Neural progenitor cell (in vitro differentiated cells): ENCODE measurements around the gene NAA25. TPM values are rescaled to one million over a fixed set of nuclear protein-coding genes. Genes with fewer than 3 reads are reported as not detected.

Experiments
- DNase-seq: peaks from one replicate; pipeline ENCODE4 v3.0.0-alpha.2; 2016; ENCODE audit warnings: low spot score
- H2AFZ ChIP-seq: fragments of 200-600 bp; sonication (generic); replicated peaks from 2 replicates; pipeline ENCODE4 v1.6.1; 2016; ENCODE audit warnings: antibody characterized with exemption
- H3F3A ChIP-seq: fragments of 200-600 bp; sonication (generic); 2 replicates; pipeline ENCODE4 v1.6.1; 2016; ENCODE audit warnings: antibody characterized with exemption, low read depth
- H3K27ac ChIP-seq: fragments of 200-600 bp; sonication (generic); 2 replicates; pipeline ENCODE4 v1.5.1; 2016; ENCODE audit warnings: mild to moderate bottlenecking
- H3K27me3 ChIP-seq: fragments of 200-600 bp; sonication (generic); 2 replicates; pipeline ENCODE4 v1.6.1; 2016; ENCODE audit warnings: mild to moderate bottlenecking, moderate library complexity
- H3K36me3 ChIP-seq: fragments of 200-600 bp; sonication (generic); 2 replicates; pipeline ENCODE4 v1.5.1; 2016
- H3K4me1 ChIP-seq: fragments of 200-600 bp; sonication (generic); 2 replicates; pipeline ENCODE4 v1.6.1; 2016; ENCODE audit warnings: mixed run types
- H3K4me2 ChIP-seq: fragments of 200-600 bp; sonication (generic); 2 replicates; pipeline ENCODE4 v1.6.1; 2016
- H3K4me3 ChIP-seq: fragments of 200-600 bp; sonication (generic); 2 replicates; pipeline ENCODE4 v1.5.1; 2016
- H3K79me2 ChIP-seq: fragments of 200-600 bp; sonication (generic); 2 replicates; pipeline ENCODE4 v1.6.1; 2016; ENCODE audit warnings: low read depth
- H3K9ac ChIP-seq: fragments of 200-600 bp; sonication (generic); 2 replicates; pipeline ENCODE4 v1.6.1; 2016
- H3K9me3 ChIP-seq: fragments of 200-600 bp; sonication (generic); 2 replicates; pipeline ENCODE4 v1.5.1; 2016; ENCODE audit warnings: low read depth
- H4K20me1 ChIP-seq: fragments of 200-600 bp; sonication (generic); 2 replicates; pipeline ENCODE4 v1.6.1; 2016; ENCODE audit warnings: low read depth
- H3K27ac Mint-ChIP-seq: 3 replicates; pipeline ENCODE4 v1.8.0; 2021; ENCODE audit warnings: mixed read lengths
- H3K27me3 Mint-ChIP-seq: 2 replicates; pipeline ENCODE4 v1.8.0; 2022; ENCODE audit warnings: low read depth, mild to moderate bottlenecking, inconsistent platforms, moderate library complexity, mixed read lengths; ENCODE audit not compliant: insufficient read depth
- H3K36me3 Mint-ChIP-seq: 3 replicates; pipeline ENCODE4 v1.8.0; 2021; ENCODE audit warnings: mixed read lengths
- H3K4me1 Mint-ChIP-seq: 3 replicates; pipeline ENCODE4 v1.8.0; 2021; ENCODE audit warnings: mixed read lengths
- H3K4me3 Mint-ChIP-seq: 3 replicates; pipeline ENCODE4 v1.8.0; 2021; ENCODE audit warnings: mild to moderate bottlenecking, moderate library complexity, mixed read lengths
- H3K9me3 Mint-ChIP-seq: 3 replicates; pipeline ENCODE4 v1.8.0; 2020; ENCODE audit warnings: mixed read lengths
- CTCF ChIP-seq: fragments of 200-600 bp; sonication (generic); IDR thresholded peaks from 2 replicates; pipeline ENCODE4 v1.5.1; 2017; ENCODE audit warnings: antibody characterized with exemption, mild to moderate bottlenecking
- EZH2 ChIP-seq: fragments of 200-600 bp; sonication (generic); IDR thresholded peaks from 2 replicates; pipeline ENCODE4 v1.6.1; 2017; ENCODE audit warnings: antibody characterized with exemption, mild to moderate bottlenecking, moderate library complexity
- EZH2phosphoT487 ChIP-seq: fragments of 200-600 bp; sonication (generic); IDR thresholded peaks from 2 replicates; pipeline ENCODE4 v1.6.1; 2017; ENCODE audit warnings: antibody characterized with exemption
- total RNA-seq: library from RNA; depleted of rRNA; stranded (reverse); fragments of >200 nt; gene quantifications from 2 replicates; pipeline ENCODE4 v1.2.3, GENCODE V29; 2015; ENCODE audit warnings: low replicate concordance

NAA25 gene
- total RNA-seq, 1 donor from 2014 or later: 40.7 TPM

DNA sequence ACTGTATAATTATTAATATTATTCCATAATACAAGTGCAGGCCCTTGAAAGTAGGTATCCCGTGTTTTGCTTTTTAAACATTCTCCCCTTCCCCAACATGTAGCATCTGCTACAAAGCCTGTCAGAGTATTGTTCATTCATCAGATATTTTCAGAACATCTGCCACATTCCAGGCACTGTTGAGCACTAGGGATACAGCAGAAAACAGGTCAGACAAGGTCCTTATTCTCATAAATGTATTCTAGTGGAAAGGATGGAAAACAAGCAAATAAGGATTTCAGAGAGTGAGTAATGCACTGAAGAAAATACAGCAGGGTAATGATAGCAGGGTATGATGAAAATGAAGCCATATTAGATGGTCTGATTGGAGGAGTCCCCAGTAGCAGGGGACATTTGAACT, 91.5 kb downstream of the NAA25 start:
- H3K27me3 Mint-ChIP-seq: peaks cover 2% of the 10 kb centered on the region
- Histone ChIP-seq H3K27ac (no peak overlapping the region), H3K9ac (no peak overlapping the region), H3K27me3 (no peaks in the 10 kb centered on the region), H3K4me1 (peaks cover 7% of the 10 kb centered on the region), H3K79me2 (peaks cover 93% of the 10 kb centered on the region), H3K36me3 (peaks cover 8% of the 10 kb centered on the region), H3K4me2 (no peak overlapping the region), H3F3A (peaks cover 16% of the 10 kb centered on the region), H2AFZ (no peak overlapping the region), H4K20me1 (peaks cover 43% of the 10 kb centered on the region), H3K4me3 (no peak overlapping the region), H3K9me3 (no peaks in the 10 kb centered on the region)
- no peak overlapping the region for H3K4me3 Mint-ChIP-seq
- H3K4me1 Mint-ChIP-seq: peaks cover 12% of the 10 kb centered on the region
- TF ChIP-seq EZH2phosphoT487 (no peak), CTCF (no peak), EZH2 (no peak)
- H3K36me3 Mint-ChIP-seq: peaks cover 23% of the 10 kb centered on the region
- no peaks in the 10 kb centered on the region for H3K9me3 Mint-ChIP-seq
- DNase-seq: no peak
- no peak overlapping the region for H3K27ac Mint-ChIP-seq

DNA sequence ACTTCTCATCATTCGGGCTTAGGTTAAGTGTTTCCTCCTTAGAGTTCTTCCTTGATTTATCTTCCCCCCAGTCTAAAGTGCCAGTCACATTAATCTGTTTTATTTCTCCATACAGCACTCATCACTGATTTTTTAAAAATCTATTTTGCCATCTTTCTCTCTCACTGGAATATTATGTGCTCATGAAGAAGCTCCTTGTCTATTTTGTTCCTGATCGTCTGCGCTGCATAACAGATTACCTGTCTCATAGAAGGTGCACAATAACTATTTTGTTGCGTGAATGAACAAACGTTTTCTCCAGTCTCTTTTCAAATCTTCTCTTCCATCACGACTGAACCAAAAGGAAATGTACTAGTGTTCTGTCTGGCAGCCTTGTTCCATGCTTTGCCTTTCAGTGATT, 92.6 kb downstream of the NAA25 start:
- Mint-ChIP-seq H3K4me1 (peaks cover 22% of the 10 kb centered on the region), H3K9me3 (no peaks in the 10 kb centered on the region), H3K36me3 (peaks cover 28% of the 10 kb centered on the region), H3K4me3 (peak overlapping the region; percentile 46), H3K27me3 (peaks cover 2% of the 10 kb centered on the region), H3K27ac (no peak overlapping the region)
- no peaks in the 10 kb centered on the region for H3K9me3 ChIP-seq
- H3K27ac ChIP-seq: no peak overlapping the region
- H3K9ac ChIP-seq: no peak overlapping the region
- no peak overlapping the region for H2AFZ ChIP-seq
- H3K4me3 ChIP-seq: no peak overlapping the region
- no peaks in the 10 kb centered on the region for H3K27me3 ChIP-seq
- peaks cover 8% of the 10 kb centered on the region for H3K36me3 ChIP-seq
- TF ChIP-seq CTCF (no peak), EZH2 (no peak), EZH2phosphoT487 (no peak)
- H3K79me2 ChIP-seq: peaks cover 95% of the 10 kb centered on the region
- no peak overlapping the region for H3K4me2 ChIP-seq
- no peak for DNase-seq
- peaks cover 18% of the 10 kb centered on the region for H3F3A ChIP-seq
- H3K4me1 ChIP-seq: peaks cover 16% of the 10 kb centered on the region
- H4K20me1 ChIP-seq: peaks cover 40% of the 10 kb centered on the region

DNA sequence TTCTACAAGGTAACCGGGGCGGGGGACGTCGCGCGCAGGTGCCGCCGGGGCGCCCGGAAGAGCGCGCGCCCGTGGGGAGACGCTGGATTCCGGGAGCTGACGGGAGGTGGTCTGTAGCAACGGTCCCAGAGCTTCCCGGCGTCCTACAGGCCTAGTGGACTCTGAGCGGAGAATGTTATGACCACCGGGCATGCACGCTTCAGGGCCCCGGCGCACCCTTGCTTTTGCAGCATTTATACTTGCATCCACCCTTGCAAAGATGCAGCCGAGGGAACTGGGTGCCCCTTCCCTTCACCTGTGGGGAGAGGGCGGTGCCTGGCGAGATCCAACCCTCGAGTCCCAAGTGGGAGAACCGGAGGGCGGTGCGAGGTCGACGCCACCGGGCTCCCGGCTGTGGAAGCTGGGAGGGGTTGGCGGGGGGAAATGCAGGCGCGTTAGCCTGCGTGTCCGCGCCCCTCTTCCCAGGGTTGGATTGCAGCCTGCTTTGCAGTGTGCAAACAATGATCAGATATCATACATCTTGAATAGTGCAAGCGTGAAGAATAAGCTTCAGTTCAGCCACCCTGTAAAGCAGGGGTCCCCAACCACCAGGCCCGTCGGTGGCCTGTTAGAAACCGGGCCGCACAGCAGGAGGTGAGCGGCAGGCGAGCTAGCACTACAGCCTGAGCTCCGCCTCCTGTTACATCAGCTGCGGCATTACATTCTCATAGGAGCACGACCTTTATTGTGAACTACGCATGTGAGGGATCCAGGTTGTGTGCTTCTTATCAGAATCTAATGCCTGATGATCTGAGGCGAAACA, 94.8 kb downstream of the NAA25 start:
- peaks cover 23% of the 10 kb centered on the region for H4K20me1 ChIP-seq
- H3K4me1 ChIP-seq: peaks cover 16% of the 10 kb centered on the region
- H2AFZ ChIP-seq: peak overlapping the region; percentile 79
- peak overlapping the region; percentile 91 for H3K4me3 ChIP-seq
- peak overlapping the region; percentile 90 for H3K27ac ChIP-seq
- peak overlapping the region; percentile 82 for H3K4me2 ChIP-seq
- peak overlapping the region; percentile 82 for H3K9ac ChIP-seq
- Mint-ChIP-seq H3K27me3 (no peaks in the 10 kb centered on the region), H3K9me3 (no peaks in the 10 kb centered on the region), H3K4me3 (peak overlapping the region; percentile 90), H3K4me1 (peaks cover 22% of the 10 kb centered on the region), H3K36me3 (peaks cover 24% of the 10 kb centered on the region), H3K27ac (peak overlapping the region; percentile 87)
- no peaks in the 10 kb centered on the region for H3K27me3 ChIP-seq
- no peak for TF ChIP-seq CTCF
- TF ChIP-seq EZH2phosphoT487: no peak
- TF ChIP-seq EZH2: no peak
- peaks cover 8% of the 10 kb centered on the region for H3K36me3 ChIP-seq
- peaks cover 77% of the 10 kb centered on the region for H3K79me2 ChIP-seq
- peak; percentile 87 for DNase-seq
- no peaks in the 10 kb centered on the region for H3K9me3 ChIP-seq
- peaks cover 27% of the 10 kb centered on the region for H3F3A ChIP-seq
